Measurements from ENCODE around the gene OSBPL8.

GRCh38 chr12:76480796-76481195 is 78.8 kb downstream of the OSBPL8 start:
- TF ChIP-seq CTCF (IDR thresholded peaks at IDR 0.05) (no peak), POLR2A (IDR thresholded peaks at IDR 0.05) (no peak), POLR2AphosphoS5 (IDR thresholded peaks at IDR 0.05) (no peak), EP300 (IDR thresholded peaks at IDR 0.05) (no peak)

Measured in stomach (tissue), 4 donors.